BLaER1 treated with 17β-estradiol and CSF1 and Interleukin-3, amounts not matched to agents 10 nM and 100 nM (cell line): ENCODE measurements around the gene TBKBP1.
A peak's percentile ranks its signal among the peaks of the same experiment; 100 is the strongest.

ENCODE experiments used
- H3K27ac ChIP-seq, 11 experiments: shearing (Covaris generic); formaldehyde crosslinking; 2 replicates each; pipeline ENCODE4 v1.8.1; 2022
- H3K27me3 ChIP-seq, 11 experiments: shearing (Covaris generic); formaldehyde crosslinking; 2 replicates each; pipeline ENCODE4 v1.8.1; 2022
- H3K36me3 ChIP-seq, 11 experiments: shearing (Covaris generic); formaldehyde crosslinking; 2 replicates each; pipeline ENCODE4 v1.8.1; 2022
- H3K4me1 ChIP-seq, 10 experiments: shearing (Covaris generic); formaldehyde crosslinking; 2 replicates each; pipeline ENCODE4 v1.8.1; 2022
- H3K4me2 ChIP-seq, 11 experiments: shearing (Covaris generic); formaldehyde crosslinking; 2 replicates each; pipeline ENCODE4 v1.8.1; 2022
- H3K4me3 ChIP-seq, 10 experiments: shearing (Covaris generic); formaldehyde crosslinking; 2 replicates each; pipeline ENCODE4 v1.8.1; 2022
- H3K9ac ChIP-seq, 11 experiments: shearing (Covaris generic); formaldehyde crosslinking; 2 replicates each; pipeline ENCODE4 v1.8.1; 2022
- H3K9me3 ChIP-seq, 11 experiments: shearing (Covaris generic); formaldehyde crosslinking; replicated peaks in 1 of 11; 2 replicates each; pipeline ENCODE4 v1.8.1; 2022
- H4K20me1 ChIP-seq, 11 experiments: shearing (Covaris generic); formaldehyde crosslinking; 2 replicates each; pipeline ENCODE4 v1.8.1; 2022
- Cebpa-rat ChIP-seq, 11 experiments: shearing (Covaris generic); IDR thresholded peaks; 2 replicates each; pipeline ENCODE4 v1.8.1; 2022

Gene TBKBP1

GRCh38 chr17:47698749-47699535, 5.0 kb downstream of the TBKBP1 start:
- H3K27me3 ChIP-seq, result no peaks in the 10 kb centered on the region
- peak overlapping the region in 7 of 11 experiments; percentile 1 to 93 (median 47); a peak in 7 of 22 replicates for H3K9ac ChIP-seq
- H3K4me3 ChIP-seq, result peak overlapping the region in 4 of 10 experiments; percentile 28 to 89 (median 54); a peak in 7 of 20 replicates
- H3K4me2 ChIP-seq, result peak overlapping the region; percentile 5 to 100 (median 96); a peak in 20 of 22 replicates
- peaks cover 65 to 91% (median 87%) of the 10 kb centered on the region in 10 experiments for H3K4me1 ChIP-seq
- H3K9me3 ChIP-seq, result no peaks in the 10 kb centered on the region
- no peak for TF ChIP-seq Cebpa-rat (IDR thresholded peaks at IDR 0.05)
- H4K20me1 ChIP-seq, result peaks cover 12 to 76% (median 45%) of the 10 kb centered on the region in 11 experiments; a peak in 20 of 22 replicates
- peaks cover 6 to 41% (median 28%) of the 10 kb centered on the region in 11 experiments; a peak in 21 of 22 replicates for H3K36me3 ChIP-seq
- H3K27ac ChIP-seq, result peak overlapping the region in 1 of 11 experiments; percentile 37; a peak in 2 of 22 replicates

DNA sequence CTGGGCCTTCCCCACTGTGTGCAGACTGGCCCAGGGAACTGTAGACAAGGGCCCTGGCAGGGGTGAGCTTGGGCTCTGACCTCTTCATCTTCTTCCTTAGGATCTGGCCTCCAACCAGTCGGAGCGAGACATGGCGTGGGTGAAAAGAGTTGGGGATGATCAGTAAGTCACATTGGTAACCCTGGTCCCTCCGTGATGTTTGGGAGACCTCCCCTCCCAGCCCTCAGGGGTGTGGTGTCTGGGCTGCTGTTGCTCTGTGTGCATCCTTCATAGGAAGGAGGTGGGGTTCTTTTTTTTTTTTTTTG, 5.5 kb downstream of the TBKBP1 start:
- Histone ChIP-seq H3K9ac (0 out of 22 replicates have a peak overlapping the region, but pooled peaks of 3 of the 11 experiments have one; percentile 1 to 28 (median 11)), H3K27me3 (no peaks in the 10 kb centered on the region), H3K36me3 (peaks cover 6 to 41% (median 28%) of the 10 kb centered on the region in 11 experiments; a peak in 21 of 22 replicates), H3K9me3 (no peaks in the 10 kb centered on the region), H3K4me1 (peaks cover 70 to 97% (median 92%) of the 10 kb centered on the region in 10 experiments), H3K4me2 (peak overlapping the region in 9 of 11 experiments; percentile 38 to 100 (median 98); a peak in 18 of 22 replicates), H3K4me3 (peak overlapping the region in 1 of 10 experiments; percentile 25; a peak in 1 of 20 replicates), H3K27ac (peak overlapping the region in 1 of 11 experiments; percentile 37; a peak in 2 of 22 replicates), H4K20me1 (peaks cover 16 to 81% (median 50%) of the 10 kb centered on the region in 11 experiments; a peak in 20 of 22 replicates)
- TF ChIP-seq Cebpa-rat (IDR thresholded peaks at IDR 0.05), result no peak

GRCh38 chr17:47700471-47701449, 6.8 kb downstream of the TBKBP1 start:
- peak overlapping the region in 10 of 11 experiments; percentile 2 to 64 (median 32); a peak in 9 of 22 replicates for H3K9ac ChIP-seq
- H3K4me3 ChIP-seq, result peak overlapping the region in 1 of 10 experiments; percentile 2; a peak in 1 of 20 replicates
- no peak for TF ChIP-seq Cebpa-rat (IDR thresholded peaks at IDR 0.05)
- no peaks in the 10 kb centered on the region for H3K9me3 ChIP-seq
- peak overlapping the region; percentile 89 to 100 (median 93) for H3K4me2 ChIP-seq
- H3K36me3 ChIP-seq, result peaks cover 6 to 49% (median 28%) of the 10 kb centered on the region in 11 experiments; a peak in 21 of 22 replicates
- H3K4me1 ChIP-seq, result peaks cover 76 to 100% (median 99%) of the 10 kb centered on the region in 10 experiments
- peak overlapping the region in 5 of 11 experiments; percentile 33 to 71 (median 68); a peak in 10 of 22 replicates for H3K27ac ChIP-seq
- H3K27me3 ChIP-seq, result no peaks in the 10 kb centered on the region
- H4K20me1 ChIP-seq, result peaks cover 28 to 93% (median 48%) of the 10 kb centered on the region in 11 experiments; a peak in 20 of 22 replicates

GRCh38 chr17:47701608-47702007, 7.6 kb downstream of the TBKBP1 start:
- Histone ChIP-seq H4K20me1 (peaks cover 30 to 94% (median 49%) of the 10 kb centered on the region in 11 experiments; a peak in 20 of 22 replicates), H3K9ac (peak overlapping the region in 10 of 11 experiments; percentile 18 to 64 (median 54); a peak in 17 of 22 replicates), H3K4me1 (peaks cover 76 to 100% (median 99%) of the 10 kb centered on the region in 10 experiments)

DNA sequence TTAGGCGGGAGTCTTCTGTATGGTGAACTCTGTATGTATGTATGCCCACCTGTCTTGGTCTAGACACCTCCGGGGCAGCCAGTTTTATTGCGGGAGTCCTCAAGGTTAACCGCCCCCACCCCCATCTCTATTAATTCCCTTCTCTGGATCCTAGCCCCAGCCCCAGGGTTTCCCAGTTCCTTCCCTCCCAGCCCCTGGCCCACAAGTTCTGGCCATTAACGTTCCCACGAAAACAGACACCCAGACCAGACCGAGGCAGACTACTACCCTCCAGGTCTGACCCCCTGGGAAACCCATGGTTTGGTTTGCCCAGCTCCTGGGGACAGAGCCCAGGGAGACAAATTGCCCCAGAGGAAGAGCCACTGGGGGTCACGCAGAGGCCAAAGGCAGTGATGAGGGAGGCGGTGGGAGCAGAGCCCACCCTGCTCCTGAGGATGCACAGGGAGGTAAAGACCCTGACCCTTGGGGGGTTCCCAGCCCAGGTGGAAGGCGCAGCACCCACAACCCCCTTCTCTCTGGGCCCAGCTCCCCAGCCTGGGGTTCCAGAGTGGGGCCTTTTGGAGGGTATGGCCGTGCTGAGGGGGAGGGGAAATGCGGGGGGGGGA, 8.5 kb downstream of the TBKBP1 start:
- Histone ChIP-seq H3K27me3 (no peaks in the 10 kb centered on the region), H3K36me3 (peaks cover 6 to 42% (median 29%) of the 10 kb centered on the region in 11 experiments; a peak in 21 of 22 replicates), H3K27ac (peak overlapping the region in 7 of 11 experiments; percentile 32 to 71 (median 65); a peak in 11 of 22 replicates), H3K4me3 (peak overlapping the region in 4 of 10 experiments; percentile 12 to 58 (median 30); a peak in 7 of 20 replicates), H4K20me1 (peaks cover 23 to 94% (median 44%) of the 10 kb centered on the region in 11 experiments; a peak in 21 of 22 replicates), H3K4me1 (peaks cover 76 to 100% (median 99%) of the 10 kb centered on the region in 10 experiments), H3K9ac (peak overlapping the region; percentile 18 to 68 (median 53); a peak in 15 of 22 replicates), H3K4me2 (peak overlapping the region; percentile 89 to 100 (median 93)), H3K9me3 (no peaks in the 10 kb centered on the region)
- TF ChIP-seq Cebpa-rat (IDR thresholded peaks at IDR 0.05), result no peak

More at GRCh38 chr17:47701608-47702007, 7.6 kb downstream of the TBKBP1 start:
- peaks cover 6 to 50% (median 29%) of the 10 kb centered on the region in 11 experiments; a peak in 21 of 22 replicates for H3K36me3 ChIP-seq
- no peaks in the 10 kb centered on the region for H3K27me3 ChIP-seq
- H3K9me3 ChIP-seq, result no peaks in the 10 kb centered on the region
- peak overlapping the region; percentile 89 to 100 (median 93) for H3K4me2 ChIP-seq
- no peak for TF ChIP-seq Cebpa-rat (IDR thresholded peaks at IDR 0.05)
- peak overlapping the region in 8 of 11 experiments; percentile 3 to 71 (median 50); a peak in 11 of 22 replicates for H3K27ac ChIP-seq
- peak overlapping the region in 2 of 10 experiments; percentile 2 to 10; a peak in 2 of 20 replicates for H3K4me3 ChIP-seq

DNA sequence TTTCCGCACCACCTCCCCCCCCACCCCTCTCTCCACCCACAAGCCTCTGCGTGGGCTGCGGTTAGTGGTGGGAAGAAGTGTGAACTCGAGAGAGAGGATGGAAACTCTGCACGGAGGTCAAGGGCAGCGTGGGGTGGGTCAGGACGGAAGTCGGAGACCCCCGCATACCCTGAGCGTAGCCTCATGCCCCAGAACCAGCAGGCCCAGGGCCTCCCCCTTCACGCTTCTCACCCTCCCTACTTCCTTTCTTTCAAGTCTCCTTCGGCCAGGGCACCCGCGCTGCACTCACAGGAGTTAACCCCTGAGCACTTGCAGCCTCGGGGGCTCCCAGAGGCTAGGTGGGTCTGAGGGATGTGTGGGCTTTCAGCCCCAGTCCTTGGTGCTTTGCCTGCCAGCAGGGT, 9.2 kb downstream of the TBKBP1 start:
- Histone ChIP-seq H3K9me3 (no peaks in the 10 kb centered on the region), H3K27me3 (no peaks in the 10 kb centered on the region), H3K4me2 (peak overlapping the region; percentile 89 to 100 (median 93)), H3K4me3 (peak overlapping the region in 8 of 10 experiments; percentile 4 to 58 (median 35); a peak in 6 of 20 replicates), H3K27ac (peak overlapping the region in 8 of 11 experiments; percentile 57 to 72 (median 66); a peak in 15 of 22 replicates), H3K9ac (peak overlapping the region in 8 of 11 experiments; percentile 46 to 68 (median 57); a peak in 13 of 22 replicates), H4K20me1 (peaks cover 16 to 94% (median 39%) of the 10 kb centered on the region in 11 experiments; a peak in 20 of 22 replicates), H3K4me1 (peaks cover 80 to 100% (median 98%) of the 10 kb centered on the region in 10 experiments), H3K36me3 (peaks cover 6 to 41% (median 28%) of the 10 kb centered on the region in 11 experiments; a peak in 21 of 22 replicates)
- TF ChIP-seq Cebpa-rat (IDR thresholded peaks at IDR 0.05), result no peak

DNA sequence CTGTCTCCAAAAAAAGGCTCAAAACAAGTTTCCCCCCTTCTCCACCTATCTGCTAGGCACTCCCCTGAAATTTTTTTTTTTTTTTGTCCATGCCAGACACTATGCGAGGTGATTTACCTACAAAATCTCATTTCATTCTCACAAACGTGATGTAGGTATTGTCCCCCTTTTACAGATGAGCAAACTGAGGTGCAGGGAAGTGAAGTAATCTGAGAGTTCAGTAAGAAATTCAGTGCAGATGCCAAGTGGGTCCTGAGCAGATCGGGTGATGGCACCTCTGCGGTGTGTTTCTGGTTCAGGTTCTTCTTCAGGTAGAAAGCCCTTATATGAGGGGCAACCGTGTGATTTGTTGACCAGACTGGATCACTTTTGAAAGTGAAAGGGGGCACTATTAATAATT, 9.7 kb downstream of the TBKBP1 start:
- H3K36me3 ChIP-seq, result peaks cover 6 to 39% (median 23%) of the 10 kb centered on the region in 11 experiments; a peak in 21 of 22 replicates
- TF ChIP-seq Cebpa-rat (IDR thresholded peaks at IDR 0.05), result no peak
- H3K27me3 ChIP-seq, result no peaks in the 10 kb centered on the region
- H3K4me1 ChIP-seq, result peaks cover 76 to 96% (median 94%) of the 10 kb centered on the region in 10 experiments
- peaks cover 12 to 91% (median 34%) of the 10 kb centered on the region in 11 experiments; a peak in 20 of 22 replicates for H4K20me1 ChIP-seq
- H3K4me3 ChIP-seq, result peak overlapping the region in 8 of 10 experiments; percentile 4 to 58 (median 35); a peak in 10 of 20 replicates
- H3K27ac ChIP-seq, result peak overlapping the region in 9 of 11 experiments; percentile 2 to 72 (median 65); a peak in 16 of 22 replicates
- H3K9ac ChIP-seq, result peak overlapping the region in 9 of 11 experiments; percentile 24 to 68 (median 55); a peak in 16 of 22 replicates
- peak overlapping the region; percentile 89 to 100 (median 93) for H3K4me2 ChIP-seq
- no peaks in the 10 kb centered on the region for H3K9me3 ChIP-seq
